WTC11 (cell line): ENCODE measurements around the gene ZNF438. TPM values are rescaled to one million over a fixed set of nuclear protein-coding genes. Genes with fewer than 3 reads are reported as not detected.

Experiments used
- ATAC-seq: fragments of 200-7000 bp; cut with Tn5 transposase; 2 replicates; pipeline ENCODE4 v1.10.0; 2021; ENCODE audit warnings: mild to moderate bottlenecking, moderate library complexity
- CTCF ChIA-PET: fragments of 300-600 bp; sonication (Branson Sonifier 250); formaldehyde crosslinking; loops from one replicate; lab custom pipeline; 2021; ENCODE audit warnings: antibody characterized with exemption; lab: Charles Lee
- POLR2A ChIA-PET: fragments of 350-600 bp; sonication (Branson Sonifier 250); formaldehyde crosslinking; loops from one replicate; lab custom pipeline; 2021; ENCODE audit warnings: antibody characterized with exemption; lab: Charles Lee
- DNase-seq: peaks from one replicate; pipeline ENCODE4 v3.0.0; 2021; ENCODE audit warnings: low spot score
- H3K27ac Mint-ChIP-seq: 2 replicates; pipeline ENCODE4 v1.8.0; 2021; ENCODE audit warnings: mixed read lengths
- H3K27me3 Mint-ChIP-seq: 2 replicates; pipeline ENCODE4 v1.8.0; 2021; ENCODE audit warnings: low read depth, mild to moderate bottlenecking, moderate library complexity, mixed read lengths
- H3K36me3 Mint-ChIP-seq: 2 replicates; pipeline ENCODE4 v1.8.0; 2021; ENCODE audit warnings: mixed read lengths
- H3K4me1 Mint-ChIP-seq: 2 replicates; pipeline ENCODE4 v1.8.0; 2022; ENCODE audit warnings: mixed read lengths
- H3K4me3 Mint-ChIP-seq: 2 replicates; pipeline ENCODE4 v1.8.0; 2021; ENCODE audit warnings: mild to moderate bottlenecking, moderate library complexity, mixed read lengths
- H3K9me3 Mint-ChIP-seq: 2 replicates; pipeline ENCODE4 v1.8.0; 2021; ENCODE audit warnings: mixed read lengths
- CBFB ChIP-seq: sonication (generic); formaldehyde crosslinking; IDR thresholded peaks from 2 replicates; pipeline ENCODE4 v1.8.1; 2022; ENCODE audit warnings: mild to moderate bottlenecking, low read depth, missing genetic modification reagents
- ETV6 ChIP-seq: sonication (generic); formaldehyde crosslinking; IDR thresholded peaks from 2 replicates; pipeline ENCODE4 v1.8.1; 2022; ENCODE audit warnings: mild to moderate bottlenecking, missing genetic modification reagents
- FOXP1 ChIP-seq: sonication (generic); formaldehyde crosslinking; IDR thresholded peaks from 2 replicates; pipeline ENCODE4 v1.8.0; 2022; ENCODE audit warnings: missing genetic modification reagents, mild to moderate bottlenecking, moderate library complexity, borderline replicate concordance
- IRF2 ChIP-seq: sonication (generic); formaldehyde crosslinking; IDR thresholded peaks from 2 replicates; pipeline ENCODE4 v1.8.0; 2022; ENCODE audit warnings: low read depth, missing genetic modification reagents, borderline replicate concordance
- NR2C2 ChIP-seq: sonication (generic); formaldehyde crosslinking; IDR thresholded peaks from 2 replicates; pipeline ENCODE4 v1.8.0; 2022; ENCODE audit warnings: mild to moderate bottlenecking, missing genetic modification reagents
- PRRX2 ChIP-seq: fragments of 250-450 bp; sonication (Bioruptor Pico); IDR thresholded peaks from 2 replicates; pipeline ENCODE4 v1.8.0; 2021; ENCODE audit warnings: mild to moderate bottlenecking
- RORB ChIP-seq: fragments of 250-450 bp; sonication (Bioruptor Pico); IDR thresholded peaks from 2 replicates; pipeline ENCODE4 v1.9.0; 2021; ENCODE audit warnings: mild to moderate bottlenecking
- SMAD4 ChIP-seq: sonication (generic); formaldehyde crosslinking; IDR thresholded peaks from 2 replicates; pipeline ENCODE4 v1.8.0; 2022; ENCODE audit warnings: mild to moderate bottlenecking, missing genetic modification reagents
- TEAD4 ChIP-seq: sonication (generic); formaldehyde crosslinking; IDR thresholded peaks from 2 replicates; pipeline ENCODE4 v1.8.0; 2022; ENCODE audit warnings: mild to moderate bottlenecking, missing genetic modification reagents
- ZNF671 ChIP-seq: fragments of 250-450 bp; sonication (Bioruptor Pico); IDR thresholded peaks from 2 replicates; pipeline ENCODE4 v1.8.0; 2021; ENCODE audit warnings: mild to moderate bottlenecking
- total RNA-seq: library from RNA; stranded (reverse); gene quantifications from 3 replicates; pipeline ENCODE4 v1.2.3, GENCODE V29; 2021
- TF ChIP-seq, protein P1 (sequence below): fragments of 200-600 bp; IDR thresholded peaks from 2 replicates; pipeline ENCODE4 v1.8.0; 2022; ENCODE audit warnings: antibody characterized with exemption
- TF ChIP-seq, protein P2 (sequence below): sonication (generic); formaldehyde crosslinking; IDR thresholded peaks from 2 replicates; pipeline ENCODE4 v1.8.1; 2022; ENCODE audit warnings: missing genetic modification reagents, borderline replicate concordance
- TF ChIP-seq, protein P3 (sequence below): fragments of 250-450 bp; sonication (Bioruptor Pico); IDR thresholded peaks from 2 replicates; pipeline ENCODE4 v1.9.0; 2021; ENCODE audit warnings: mild to moderate bottlenecking, borderline replicate concordance
- TF ChIP-seq, protein P4 (sequence below): sonication (generic); formaldehyde crosslinking; IDR thresholded peaks from 2 replicates; pipeline ENCODE4 v1.8.1; 2022; ENCODE audit warnings: mild to moderate bottlenecking, missing genetic modification reagents, moderate library complexity, borderline replicate concordance
- TF ChIP-seq, protein P5 (sequence below): fragments of 250-450 bp; sonication (Bioruptor Pico); IDR thresholded peaks from 2 replicates; pipeline ENCODE4 v1.8.0; 2021; ENCODE audit warnings: mild to moderate bottlenecking
- TF ChIP-seq, protein P6 (sequence below): sonication (generic); formaldehyde crosslinking; IDR thresholded peaks from 2 replicates; pipeline ENCODE4 v1.8.1; 2023; ENCODE audit warnings: mild to moderate bottlenecking, moderate library complexity, missing genetic modification reagents
- TF ChIP-seq, protein P7 (sequence below): sonication (generic); formaldehyde crosslinking; IDR thresholded peaks from 2 replicates; pipeline ENCODE4 v1.8.1; 2022; ENCODE audit warnings: low read depth, missing genetic modification reagents, borderline replicate concordance
- TF ChIP-seq, protein P8 (sequence below): sonication (generic); formaldehyde crosslinking; IDR thresholded peaks from 2 replicates; pipeline ENCODE4 v1.8.0; 2022; ENCODE audit warnings: mild to moderate bottlenecking, missing genetic modification reagents

ZNF438 gene
- total RNA-seq, 1 experiment from 2014 or later, result 1.9 TPM

DNA sequence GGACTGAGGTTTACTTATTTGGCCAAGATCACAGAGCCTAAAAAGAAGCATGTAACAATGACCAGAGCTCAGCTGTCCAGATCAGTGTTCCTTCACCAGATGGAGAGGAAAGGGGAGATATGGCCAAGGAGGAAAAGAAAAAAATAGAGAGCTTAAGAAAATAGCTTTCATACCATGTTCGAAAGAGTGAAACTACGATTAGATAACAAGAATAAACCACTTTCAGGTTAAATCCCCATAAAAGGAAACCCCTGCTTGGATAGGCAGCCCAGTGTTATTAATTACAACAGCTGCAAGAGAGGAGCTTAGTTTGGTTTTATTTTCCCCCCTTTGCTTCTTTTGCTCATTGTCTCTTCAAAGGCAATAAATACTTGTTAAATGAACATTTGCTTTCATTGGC is 160.8 kb downstream of the ZNF438 start:
- DNase-seq, result no peak
- no peak for ATAC-seq
- Mint-ChIP-seq H3K27ac (no peak overlapping the region), H3K27me3 (no peaks in the 10 kb centered on the region), H3K4me1 (peaks cover 8% of the 10 kb centered on the region), H3K4me3 (no peak overlapping the region), H3K9me3 (peaks cover 7% of the 10 kb centered on the region; the same call in 1 of the 2 replicates), H3K36me3 (no peaks in the 10 kb centered on the region)
- TF ChIP-seq NR2C2 (no peak), FOXP1 (no peak), SMAD4 (no peak), IRF2 (CRISPR knock-in tag) (no peak), ZNF671 (no peak), CBFB (CRISPR knock-in tag) (no peak), TEAD4 (CRISPR knock-in tag) (no peak)
- TF ChIP-seq, protein P1, sequence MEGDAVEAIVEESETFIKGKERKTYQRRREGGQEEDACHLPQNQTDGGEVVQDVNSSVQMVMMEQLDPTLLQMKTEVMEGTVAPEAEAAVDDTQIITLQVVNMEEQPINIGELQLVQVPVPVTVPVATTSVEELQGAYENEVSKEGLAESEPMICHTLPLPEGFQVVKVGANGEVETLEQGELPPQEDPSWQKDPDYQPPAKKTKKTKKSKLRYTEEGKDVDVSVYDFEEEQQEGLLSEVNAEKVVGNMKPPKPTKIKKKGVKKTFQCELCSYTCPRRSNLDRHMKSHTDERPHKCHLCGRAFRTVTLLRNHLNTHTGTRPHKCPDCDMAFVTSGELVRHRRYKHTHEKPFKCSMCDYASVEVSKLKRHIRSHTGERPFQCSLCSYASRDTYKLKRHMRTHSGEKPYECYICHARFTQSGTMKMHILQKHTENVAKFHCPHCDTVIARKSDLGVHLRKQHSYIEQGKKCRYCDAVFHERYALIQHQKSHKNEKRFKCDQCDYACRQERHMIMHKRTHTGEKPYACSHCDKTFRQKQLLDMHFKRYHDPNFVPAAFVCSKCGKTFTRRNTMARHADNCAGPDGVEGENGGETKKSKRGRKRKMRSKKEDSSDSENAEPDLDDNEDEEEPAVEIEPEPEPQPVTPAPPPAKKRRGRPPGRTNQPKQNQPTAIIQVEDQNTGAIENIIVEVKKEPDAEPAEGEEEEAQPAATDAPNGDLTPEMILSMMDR, result no peak
- TF ChIP-seq, protein P2, sequence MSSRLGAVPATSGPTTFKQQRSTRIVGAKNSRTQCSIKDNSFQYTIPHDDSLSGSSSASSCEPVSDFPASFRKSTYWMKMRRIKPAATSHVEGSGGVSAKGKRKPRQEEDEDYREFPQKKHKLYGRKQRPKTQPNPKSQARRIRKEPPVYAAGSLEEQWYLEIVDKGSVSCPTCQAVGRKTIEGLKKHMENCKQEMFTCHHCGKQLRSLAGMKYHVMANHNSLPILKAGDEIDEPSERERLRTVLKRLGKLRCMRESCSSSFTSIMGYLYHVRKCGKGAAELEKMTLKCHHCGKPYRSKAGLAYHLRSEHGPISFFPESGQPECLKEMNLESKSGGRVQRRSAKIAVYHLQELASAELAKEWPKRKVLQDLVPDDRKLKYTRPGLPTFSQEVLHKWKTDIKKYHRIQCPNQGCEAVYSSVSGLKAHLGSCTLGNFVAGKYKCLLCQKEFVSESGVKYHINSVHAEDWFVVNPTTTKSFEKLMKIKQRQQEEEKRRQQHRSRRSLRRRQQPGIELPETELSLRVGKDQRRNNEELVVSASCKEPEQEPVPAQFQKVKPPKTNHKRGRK, result no peak
- TF ChIP-seq, protein P3, sequence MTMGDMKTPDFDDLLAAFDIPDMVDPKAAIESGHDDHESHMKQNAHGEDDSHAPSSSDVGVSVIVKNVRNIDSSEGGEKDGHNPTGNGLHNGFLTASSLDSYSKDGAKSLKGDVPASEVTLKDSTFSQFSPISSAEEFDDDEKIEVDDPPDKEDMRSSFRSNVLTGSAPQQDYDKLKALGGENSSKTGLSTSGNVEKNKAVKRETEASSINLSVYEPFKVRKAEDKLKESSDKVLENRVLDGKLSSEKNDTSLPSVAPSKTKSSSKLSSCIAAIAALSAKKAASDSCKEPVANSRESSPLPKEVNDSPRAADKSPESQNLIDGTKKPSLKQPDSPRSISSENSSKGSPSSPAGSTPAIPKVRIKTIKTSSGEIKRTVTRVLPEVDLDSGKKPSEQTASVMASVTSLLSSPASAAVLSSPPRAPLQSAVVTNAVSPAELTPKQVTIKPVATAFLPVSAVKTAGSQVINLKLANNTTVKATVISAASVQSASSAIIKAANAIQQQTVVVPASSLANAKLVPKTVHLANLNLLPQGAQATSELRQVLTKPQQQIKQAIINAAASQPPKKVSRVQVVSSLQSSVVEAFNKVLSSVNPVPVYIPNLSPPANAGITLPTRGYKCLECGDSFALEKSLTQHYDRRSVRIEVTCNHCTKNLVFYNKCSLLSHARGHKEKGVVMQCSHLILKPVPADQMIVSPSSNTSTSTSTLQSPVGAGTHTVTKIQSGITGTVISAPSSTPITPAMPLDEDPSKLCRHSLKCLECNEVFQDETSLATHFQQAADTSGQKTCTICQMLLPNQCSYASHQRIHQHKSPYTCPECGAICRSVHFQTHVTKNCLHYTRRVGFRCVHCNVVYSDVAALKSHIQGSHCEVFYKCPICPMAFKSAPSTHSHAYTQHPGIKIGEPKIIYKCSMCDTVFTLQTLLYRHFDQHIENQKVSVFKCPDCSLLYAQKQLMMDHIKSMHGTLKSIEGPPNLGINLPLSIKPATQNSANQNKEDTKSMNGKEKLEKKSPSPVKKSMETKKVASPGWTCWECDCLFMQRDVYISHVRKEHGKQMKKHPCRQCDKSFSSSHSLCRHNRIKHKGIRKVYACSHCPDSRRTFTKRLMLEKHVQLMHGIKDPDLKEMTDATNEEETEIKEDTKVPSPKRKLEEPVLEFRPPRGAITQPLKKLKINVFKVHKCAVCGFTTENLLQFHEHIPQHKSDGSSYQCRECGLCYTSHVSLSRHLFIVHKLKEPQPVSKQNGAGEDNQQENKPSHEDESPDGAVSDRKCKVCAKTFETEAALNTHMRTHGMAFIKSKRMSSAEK (CRISPR knock-in tag), result no peak
- TF ChIP-seq, protein P4, sequence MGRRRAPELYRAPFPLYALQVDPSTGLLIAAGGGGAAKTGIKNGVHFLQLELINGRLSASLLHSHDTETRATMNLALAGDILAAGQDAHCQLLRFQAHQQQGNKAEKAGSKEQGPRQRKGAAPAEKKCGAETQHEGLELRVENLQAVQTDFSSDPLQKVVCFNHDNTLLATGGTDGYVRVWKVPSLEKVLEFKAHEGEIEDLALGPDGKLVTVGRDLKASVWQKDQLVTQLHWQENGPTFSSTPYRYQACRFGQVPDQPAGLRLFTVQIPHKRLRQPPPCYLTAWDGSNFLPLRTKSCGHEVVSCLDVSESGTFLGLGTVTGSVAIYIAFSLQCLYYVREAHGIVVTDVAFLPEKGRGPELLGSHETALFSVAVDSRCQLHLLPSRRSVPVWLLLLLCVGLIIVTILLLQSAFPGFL (CRISPR knock-in tag), result no peak
- ChIA-PET POLR2A (no interaction called here), CTCF (no interaction called here)

DNA sequence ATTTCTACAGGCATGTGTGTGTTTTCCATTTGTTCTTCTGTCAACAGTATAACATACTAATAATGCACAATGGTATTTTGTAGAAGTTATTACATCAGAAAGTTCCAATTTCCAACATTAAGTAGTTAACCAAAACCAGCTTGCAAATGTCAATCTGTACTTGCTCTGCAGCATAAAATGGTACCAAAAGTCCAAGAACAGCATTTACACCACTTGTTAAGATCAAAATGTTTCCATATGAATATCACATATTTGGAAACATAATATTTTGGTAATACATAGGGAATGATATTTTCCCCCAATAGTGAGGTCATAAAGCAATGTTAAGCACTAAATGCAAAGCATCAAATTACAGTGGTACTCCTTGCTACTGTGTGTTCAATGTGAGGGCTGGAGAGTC is 162.1 kb downstream of the ZNF438 start:
- Mint-ChIP-seq H3K9me3 (peaks cover 7% of the 10 kb centered on the region; the same call in 1 of the 2 replicates), H3K27ac (no peak overlapping the region), H3K4me3 (no peak overlapping the region), H3K4me1 (peaks cover 8% of the 10 kb centered on the region), H3K27me3 (no peaks in the 10 kb centered on the region), H3K36me3 (no peaks in the 10 kb centered on the region)
- no peak for DNase-seq
- CTCF ChIA-PET, result no interaction called here
- POLR2A ChIA-PET, result no interaction called here
- no peak for ATAC-seq
- TF ChIP-seq, protein P1, result no peak
- TF ChIP-seq, protein P5, sequence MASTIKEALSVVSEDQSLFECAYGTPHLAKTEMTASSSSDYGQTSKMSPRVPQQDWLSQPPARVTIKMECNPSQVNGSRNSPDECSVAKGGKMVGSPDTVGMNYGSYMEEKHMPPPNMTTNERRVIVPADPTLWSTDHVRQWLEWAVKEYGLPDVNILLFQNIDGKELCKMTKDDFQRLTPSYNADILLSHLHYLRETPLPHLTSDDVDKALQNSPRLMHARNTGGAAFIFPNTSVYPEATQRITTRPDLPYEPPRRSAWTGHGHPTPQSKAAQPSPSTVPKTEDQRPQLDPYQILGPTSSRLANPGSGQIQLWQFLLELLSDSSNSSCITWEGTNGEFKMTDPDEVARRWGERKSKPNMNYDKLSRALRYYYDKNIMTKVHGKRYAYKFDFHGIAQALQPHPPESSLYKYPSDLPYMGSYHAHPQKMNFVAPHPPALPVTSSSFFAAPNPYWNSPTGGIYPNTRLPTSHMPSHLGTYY (CRISPR knock-in tag), result no peak
- no peak for TF ChIP-seq PRRX2 (CRISPR knock-in tag)
- no peak for TF ChIP-seq ETV6 (CRISPR knock-in tag)
- TF ChIP-seq, protein P6, sequence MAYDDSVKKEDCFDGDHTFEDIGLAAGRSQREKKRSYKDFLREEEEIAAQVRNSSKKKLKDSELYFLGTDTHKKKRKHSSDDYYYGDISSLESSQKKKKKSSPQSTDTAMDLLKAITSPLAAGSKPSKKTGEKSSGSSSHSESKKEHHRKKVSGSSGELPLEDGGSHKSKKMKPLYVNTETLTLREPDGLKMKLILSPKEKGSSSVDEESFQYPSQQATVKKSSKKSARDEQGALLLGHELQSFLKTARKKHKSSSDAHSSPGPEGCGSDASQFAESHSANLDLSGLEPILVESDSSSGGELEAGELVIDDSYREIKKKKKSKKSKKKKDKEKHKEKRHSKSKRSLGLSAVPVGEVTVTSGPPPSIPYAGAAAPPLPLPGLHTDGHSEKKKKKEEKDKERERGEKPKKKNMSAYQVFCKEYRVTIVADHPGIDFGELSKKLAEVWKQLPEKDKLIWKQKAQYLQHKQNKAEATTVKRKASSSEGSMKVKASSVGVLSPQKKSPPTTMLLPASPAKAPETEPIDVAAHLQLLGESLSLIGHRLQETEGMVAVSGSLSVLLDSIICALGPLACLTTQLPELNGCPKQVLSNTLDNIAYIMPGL, result no peak
- TF ChIP-seq, protein P7, sequence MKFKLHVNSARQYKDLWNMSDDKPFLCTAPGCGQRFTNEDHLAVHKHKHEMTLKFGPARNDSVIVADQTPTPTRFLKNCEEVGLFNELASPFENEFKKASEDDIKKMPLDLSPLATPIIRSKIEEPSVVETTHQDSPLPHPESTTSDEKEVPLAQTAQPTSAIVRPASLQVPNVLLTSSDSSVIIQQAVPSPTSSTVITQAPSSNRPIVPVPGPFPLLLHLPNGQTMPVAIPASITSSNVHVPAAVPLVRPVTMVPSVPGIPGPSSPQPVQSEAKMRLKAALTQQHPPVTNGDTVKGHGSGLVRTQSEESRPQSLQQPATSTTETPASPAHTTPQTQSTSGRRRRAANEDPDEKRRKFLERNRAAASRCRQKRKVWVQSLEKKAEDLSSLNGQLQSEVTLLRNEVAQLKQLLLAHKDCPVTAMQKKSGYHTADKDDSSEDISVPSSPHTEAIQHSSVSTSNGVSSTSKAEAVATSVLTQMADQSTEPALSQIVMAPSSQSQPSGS (CRISPR knock-in tag), result no peak
- TF ChIP-seq, protein P8, sequence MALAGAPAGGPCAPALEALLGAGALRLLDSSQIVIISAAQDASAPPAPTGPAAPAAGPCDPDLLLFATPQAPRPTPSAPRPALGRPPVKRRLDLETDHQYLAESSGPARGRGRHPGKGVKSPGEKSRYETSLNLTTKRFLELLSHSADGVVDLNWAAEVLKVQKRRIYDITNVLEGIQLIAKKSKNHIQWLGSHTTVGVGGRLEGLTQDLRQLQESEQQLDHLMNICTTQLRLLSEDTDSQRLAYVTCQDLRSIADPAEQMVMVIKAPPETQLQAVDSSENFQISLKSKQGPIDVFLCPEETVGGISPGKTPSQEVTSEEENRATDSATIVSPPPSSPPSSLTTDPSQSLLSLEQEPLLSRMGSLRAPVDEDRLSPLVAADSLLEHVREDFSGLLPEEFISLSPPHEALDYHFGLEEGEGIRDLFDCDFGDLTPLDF (CRISPR knock-in tag), result no peak
- no peak for TF ChIP-seq RORB (CRISPR knock-in tag)
